Thymus (tissue), 11 donors: ENCODE results near the gene GDAP1L1. TPM values are rescaled to one million over a fixed set of nuclear protein-coding genes. Genes with fewer than 3 reads are reported as not detected.
"Not testable (repeated sequence)": the region's sequence is repeated elsewhere in the genome, so short reads cannot be mapped to it uniquely, and the experiment has no call there.

ENCODE experiments used
- DNase-seq, 9 donors: peaks; one replicate each; pipeline ENCODE4 v3.0.0-alpha.2; 2013; ENCODE audit warnings: low spot score in 9 of 9, low read depth in 6 of 9, missing footprints in 1 of 9
- H3K27ac ChIP-seq, 2 donors: one replicate each; pipeline ENCODE4 v1.5.1; 2013; ENCODE audit warnings: control low read depth in 1 of 2, low read depth in 1 of 2, low read length in 1 of 2, mild to moderate bottlenecking in 1 of 2, moderate library complexity in 1 of 2
- H3K27me3 ChIP-seq, 2 donors: one replicate each; pipeline ENCODE4 v1.5.1; 2013; ENCODE audit warnings: low read length in 1 of 2; ENCODE audit not compliant: control insufficient read depth in 2 of 2, insufficient read depth in 1 of 2
- H3K36me3 ChIP-seq, 2 donors: one replicate each; pipeline ENCODE4 v1.5.1; 2013; ENCODE audit warnings: low read length in 1 of 2, mild to moderate bottlenecking in 1 of 2, moderate library complexity in 1 of 2; ENCODE audit not compliant: control insufficient read depth in 2 of 2, insufficient read depth in 2 of 2
- H3K4me1 ChIP-seq, 2 donors: one replicate each; pipeline ENCODE4 v1.5.1; 2013; ENCODE audit warnings: low read length in 2 of 2; ENCODE audit not compliant: control insufficient read depth in 2 of 2, insufficient read depth in 2 of 2
- H3K4me3 ChIP-seq, 2 donors: one replicate each; pipeline ENCODE4 v1.5.1; 2013; ENCODE audit warnings: low read length in 2 of 2, control low read depth in 1 of 2, mild to moderate bottlenecking in 1 of 2
- H3K9me3 ChIP-seq, 2 donors: one replicate each; pipeline ENCODE4 v1.5.1; 2013; ENCODE audit warnings: low read length in 1 of 2, mild to moderate bottlenecking in 1 of 2; ENCODE audit not compliant: control insufficient read depth in 2 of 2, insufficient read depth in 1 of 2
- WGBS: extraction: QIAGEN DNeasy Blood & Tissue Kit; methylation state at CpG from one replicate; pipeline ENCODE4 v1.1.7; 2013; 5-methylcytosine and 5-hydroxymethylcytosine counted together
- polyA plus RNA-seq: library from polyadenylated mRNA; stranded (reverse); fragments of 200-250 nt; gene quantifications from one replicate; pipeline ENCODE4 v1.2.3, GENCODE V29; 2013
- total RNA-seq: library from RNA; stranded (reverse); fragments of 120-200 nt; gene quantifications from one replicate; pipeline ENCODE4 v1.2.4, GENCODE V29; 2013
- donor health status: healthy.

Gene GDAP1L1
- total and polyA plus RNA-seq, 2 donors: under 0.01 to 0.09 TPM

DNA sequence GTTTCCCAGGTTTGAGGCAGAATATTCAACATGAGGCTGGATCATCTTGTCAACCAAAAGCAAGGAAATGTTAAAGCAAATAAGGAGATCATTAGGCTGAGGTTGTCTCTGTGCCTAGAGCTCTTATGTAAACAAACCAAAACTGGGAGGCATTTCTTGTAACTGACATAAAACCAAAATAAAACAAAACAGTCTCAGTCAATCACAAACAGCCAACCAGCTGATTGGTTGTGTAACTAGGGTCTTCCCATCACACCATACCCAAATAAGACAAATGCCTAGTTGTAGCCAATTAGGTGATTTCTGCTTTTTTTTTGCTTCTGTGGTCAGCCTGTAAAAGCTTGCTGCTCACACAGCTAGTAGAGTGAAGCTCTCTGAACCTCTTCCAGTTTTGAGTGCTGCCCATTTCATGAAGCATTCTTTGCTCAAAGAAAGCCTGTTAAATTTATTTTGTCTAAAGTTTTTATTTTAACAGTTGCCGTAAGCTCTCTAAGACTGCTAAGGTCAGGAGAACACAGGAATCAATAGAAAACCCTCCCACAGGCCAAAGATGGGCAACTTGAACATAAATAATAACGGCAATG lies 72.8 kb downstream of the GDAP1L1 start:
- H3K27ac ChIP-seq: no peak overlapping the region
- DNase-seq: no peak
- no peaks in the 10 kb centered on the region for H3K36me3 ChIP-seq
- WGBS: 98% methylated on average over 2 of the region's 2 CpGs
- no peaks in the 10 kb centered on the region for H3K4me1 ChIP-seq
- no peak overlapping the region for H3K4me3 ChIP-seq
- H3K27me3 ChIP-seq: peaks cover 0 to 5% of the 10 kb centered on the region in 2 donors
- H3K9me3 ChIP-seq: no peaks in the 10 kb centered on the region

DNA sequence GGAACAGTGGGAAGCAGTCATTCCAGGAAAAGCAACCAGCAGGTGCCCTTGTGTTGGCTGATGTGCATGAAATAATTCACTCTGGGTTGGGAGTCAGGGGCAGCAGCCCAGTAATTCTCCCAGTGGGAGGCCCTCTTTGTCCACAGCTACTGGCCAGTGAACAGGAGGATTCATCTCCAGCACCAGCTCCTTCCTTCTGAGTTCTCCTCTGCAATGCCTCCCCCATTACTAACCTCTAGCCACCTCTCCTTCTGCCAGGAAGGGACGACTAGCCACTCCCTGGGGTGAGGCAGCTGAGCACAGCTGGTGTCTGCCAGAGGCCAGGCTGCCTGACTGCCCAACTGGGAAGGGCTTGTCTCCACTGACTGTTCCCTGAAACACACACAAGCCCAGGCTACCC lies 77.2 kb downstream of the GDAP1L1 start:
- no peaks in the 10 kb centered on the region for H3K36me3 ChIP-seq
- H3K9me3 ChIP-seq: no peaks in the 10 kb centered on the region
- H3K4me3 ChIP-seq: no peak overlapping the region
- H3K27ac ChIP-seq: no peak overlapping the region
- 65% methylated on average over 1 of the region's 1 CpG for WGBS
- no peak for DNase-seq
- peaks cover 5 to 10% of the 10 kb centered on the region in 2 donors for H3K4me1 ChIP-seq
- H3K27me3 ChIP-seq: peaks cover 0 to 22% of the 10 kb centered on the region in 2 donors

DNA sequence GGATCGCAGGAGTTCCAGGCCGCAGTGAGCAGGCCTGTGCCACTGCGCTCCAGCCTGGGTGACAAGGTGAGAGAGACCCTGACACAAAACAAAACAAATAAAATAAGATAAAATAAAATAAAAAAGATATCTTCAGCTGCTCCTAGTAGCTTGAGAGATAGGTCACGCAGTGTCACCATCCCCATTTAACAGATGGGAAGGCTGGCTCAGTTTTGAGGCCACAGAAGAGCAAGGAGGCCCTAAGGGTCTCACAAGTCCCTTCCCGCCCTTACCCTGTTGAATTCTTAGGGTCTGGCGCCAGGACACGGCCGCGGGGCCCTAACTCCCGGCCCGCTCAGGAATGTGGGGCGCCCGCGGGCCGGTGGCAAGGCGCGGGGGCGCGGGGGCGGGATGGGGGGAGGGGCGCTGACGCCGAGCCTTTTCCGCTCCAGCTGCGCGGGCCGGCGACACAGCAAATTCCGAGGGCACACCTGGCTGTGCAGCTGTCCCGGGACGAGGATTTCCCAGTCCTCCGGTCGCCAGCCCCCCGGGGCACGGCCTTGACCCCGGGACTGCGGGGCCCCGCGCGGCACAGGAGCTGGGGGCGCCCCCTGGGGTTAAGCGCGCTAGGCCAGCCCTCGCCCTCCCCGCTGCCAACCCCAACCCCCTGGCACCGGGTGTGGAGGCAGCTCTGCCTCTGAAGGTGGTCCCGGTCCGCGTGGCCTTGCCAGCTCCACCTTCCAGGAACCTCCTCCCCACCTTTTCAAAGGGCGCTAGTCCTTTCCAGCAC lies 79.5 kb downstream of the GDAP1L1 start:
- no peaks in the 10 kb centered on the region for H3K9me3 ChIP-seq
- H3K27ac ChIP-seq: no peak overlapping the region
- peaks cover 5 to 10% of the 10 kb centered on the region in 2 donors for H3K4me1 ChIP-seq
- peaks cover 0 to 22% of the 10 kb centered on the region in 2 donors for H3K27me3 ChIP-seq
- WGBS: 14% methylated on average over 50 of the region's 50 CpGs
- peak overlapping the region in 1 of 2 donors; percentile 38 for H3K4me3 ChIP-seq
- peak in 4 of 9 donors; percentile 11 to 51 (median 26) for DNase-seq
- H3K36me3 ChIP-seq: no peaks in the 10 kb centered on the region

DNA sequence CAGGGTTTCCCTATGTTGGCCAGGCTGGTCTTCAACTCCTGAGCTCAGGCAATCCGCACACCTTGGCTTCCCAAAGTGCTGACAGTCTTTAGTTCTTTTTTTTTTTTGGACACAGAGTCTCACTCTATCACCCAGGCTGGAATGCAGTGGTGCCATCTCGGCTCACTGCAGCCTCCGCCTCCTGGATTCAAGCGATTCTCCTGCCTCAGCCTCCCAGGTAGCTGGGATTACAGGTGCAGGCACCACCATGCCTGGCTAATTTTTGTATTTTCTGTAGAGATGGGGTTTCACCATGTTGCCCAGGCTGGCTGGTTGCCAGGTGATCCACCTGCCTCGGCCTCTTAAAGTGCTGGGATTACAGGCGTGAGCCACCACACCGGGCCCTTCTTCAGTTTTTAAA lies 80.6 kb downstream of the GDAP1L1 start:
- Histone ChIP-seq H3K4me1 (peaks cover 5 to 10% of the 10 kb centered on the region in 2 donors), H3K27me3 (peaks cover 0 to 22% of the 10 kb centered on the region in 2 donors)
- not testable (repeated sequence) for H3K4me3 ChIP-seq, H3K27ac ChIP-seq, DNase-seq, H3K36me3 ChIP-seq, H3K9me3 ChIP-seq
- WGBS: 96% methylated on average over 7 of the region's 7 CpGs

DNA sequence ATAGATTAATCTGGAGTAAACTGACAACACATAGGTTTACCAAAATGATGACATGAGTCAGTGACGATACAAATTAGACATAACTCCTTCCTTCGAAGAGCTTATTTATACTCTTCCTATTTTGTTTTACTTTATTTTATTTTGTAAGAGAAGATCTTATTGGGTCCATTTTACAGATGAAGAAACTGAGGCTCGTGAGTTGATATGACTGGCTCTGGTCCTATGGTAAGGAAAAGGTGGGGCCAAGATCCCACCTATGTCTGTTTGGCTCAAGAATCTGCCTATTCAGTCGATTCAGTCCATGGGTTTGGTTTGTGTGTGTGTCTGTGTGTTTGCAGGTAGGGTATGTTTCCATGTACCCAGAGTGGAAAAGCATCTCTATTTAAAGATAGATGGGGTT lies 81.3 kb downstream of the GDAP1L1 start:
- peaks cover 0 to 22% of the 10 kb centered on the region in 2 donors for H3K27me3 ChIP-seq
- DNase-seq: no peak
- no peak overlapping the region for H3K27ac ChIP-seq
- no peaks in the 10 kb centered on the region for H3K9me3 ChIP-seq
- peaks cover 5 to 10% of the 10 kb centered on the region in 2 donors for H3K4me1 ChIP-seq
- 94% methylated on average over 4 of the region's 4 CpGs for WGBS
- no peaks in the 10 kb centered on the region for H3K36me3 ChIP-seq
- no peak overlapping the region for H3K4me3 ChIP-seq

Other genes with a start within 250 kb of the GDAP1L1 start
- 0.14 TPM for gene JPH2, start 60.1 kb upstream of the GDAP1L1 start, total RNA-seq
- 2.0 TPM for gene JPH2, start 60.1 kb upstream of the GDAP1L1 start, polyA plus RNA-seq
- 28.4 TPM for gene OSER1, start 36.5 kb upstream of the GDAP1L1 start, total RNA-seq
- 56.7 TPM for gene OSER1, start 36.5 kb upstream of the GDAP1L1 start, polyA plus RNA-seq
- gene FITM2, start 63.9 kb downstream of the GDAP1L1 start, total RNA-seq: 1.7 TPM
- gene FITM2, start 63.9 kb downstream of the GDAP1L1 start, polyA plus RNA-seq: 2.6 TPM
- gene R3HDML, start 89.7 kb downstream of the GDAP1L1 start, total RNA-seq: not detected
- gene R3HDML, start 89.7 kb downstream of the GDAP1L1 start, polyA plus RNA-seq: 0.05 TPM
- 0.05 TPM for gene HNF4A, start 108.4 kb downstream of the GDAP1L1 start, total RNA-seq
- 0.16 TPM for gene HNF4A, start 108.4 kb downstream of the GDAP1L1 start, polyA plus RNA-seq
- 4.1 TPM for gene TTPAL, start 228.6 kb downstream of the GDAP1L1 start, total RNA-seq
- gene TTPAL, start 228.6 kb downstream of the GDAP1L1 start, polyA plus RNA-seq: 8.7 TPM